GM21367 (cell line): ENCODE results near the gene PLET1.

Source experiments
- ATAC-seq: cut with Tn5 transposase; IDR thresholded peaks from one replicate; pipeline ENCODE4 v1.9.1; 2021; ENCODE audit not compliant: unreplicated experiment

The PLET1 gene

GRCh38 chr11:112260490-112260889 lies at the start of gene PLET1:
PLET1 (minus strand) TSS chr11:112260860; CDS start chr11:112260589, 271 bp downstream.
- no peak for ATAC-seq

- ATAC-seq = no peak
Observed at GRCh38 chr11:112310419-112310818, 49.8 kb upstream of the PLET1 start.

GRCh38 chr11:112308651-112309050 lies 48.0 kb upstream of the PLET1 start:
- no peak for ATAC-seq

GRCh38 chr11:112307616-112308015 lies 47.0 kb upstream of the PLET1 start:
- no peak for ATAC-seq

- ATAC-seq = no peak
Observed at GRCh38 chr11:112306230-112306629, 45.6 kb upstream of the PLET1 start.

GRCh38 chr11:112304914-112305313 lies 44.3 kb upstream of the PLET1 start:
- ATAC-seq = no peak

- no peak for ATAC-seq
Observed at GRCh38 chr11:112303616-112304015, 43.0 kb upstream of the PLET1 start.

- no peak for ATAC-seq
Observed at GRCh38 chr11:112302226-112302868, 41.7 kb upstream of the PLET1 start.

GRCh38 chr11:112300094-112300786 lies 39.6 kb upstream of the PLET1 start:
- no peak for ATAC-seq

GRCh38 chr11:112298535-112298934 lies 37.9 kb upstream of the PLET1 start:
- no peak for ATAC-seq

- no peak for ATAC-seq
Observed at GRCh38 chr11:112297248-112297866, 36.7 kb upstream of the PLET1 start.

GRCh38 chr11:112296044-112296443 lies 35.4 kb upstream of the PLET1 start:
- no peak for ATAC-seq

GRCh38 chr11:112294688-112295340 lies 34.2 kb upstream of the PLET1 start:
- no peak for ATAC-seq

GRCh38 chr11:112293614-112294013 lies 33.0 kb upstream of the PLET1 start:
- ATAC-seq = no peak

GRCh38 chr11:112292785-112293407 lies 32.2 kb upstream of the PLET1 start:
- no peak for ATAC-seq

GRCh38 chr11:112292188-112292587 lies 31.5 kb upstream of the PLET1 start:
- ATAC-seq = no peak

- no peak for ATAC-seq
Observed at GRCh38 chr11:112291191-112291590, 30.5 kb upstream of the PLET1 start.

GRCh38 chr11:112290493-112290850 lies 29.8 kb upstream of the PLET1 start:
- ATAC-seq = no peak

GRCh38 chr11:112289588-112290492 lies 29.2 kb upstream of the PLET1 start:
- peak; percentile 98 for ATAC-seq

- no peak for ATAC-seq
Observed at GRCh38 chr11:112288021-112288420, 27.4 kb upstream of the PLET1 start.
